Endodermal cell (in vitro differentiated cells): ENCODE results near the gene CD99. TPM values are rescaled to one million over a fixed set of nuclear protein-coding genes. Genes with fewer than 3 reads are reported as not detected.

Source experiments
- DNase-seq: peaks from one replicate; pipeline ENCODE4 v3.0.0-alpha.2; 2017
- H3K27ac ChIP-seq: 2 replicates; pipeline ENCODE4 v1.5.1; 2013; ENCODE audit warnings: mild to moderate bottlenecking, low read depth, low read length, moderate library complexity
- H3K27me3 ChIP-seq: 2 replicates; pipeline ENCODE4 v1.6.1; 2013; ENCODE audit warnings: mild to moderate bottlenecking, low read length, moderate library complexity; ENCODE audit not compliant: insufficient read depth, control insufficient read depth, poor library complexity, severe bottlenecking
- H3K36me3 ChIP-seq: 2 replicates; pipeline ENCODE4 v1.7.0; 2013; ENCODE audit warnings: mild to moderate bottlenecking, low read length, moderate library complexity; ENCODE audit not compliant: control insufficient read depth, insufficient read depth
- H3K4me1 ChIP-seq: one replicate; pipeline ENCODE4 v1.7.0; 2013; ENCODE audit warnings: low read length; ENCODE audit not compliant: control insufficient read depth, insufficient read depth
- H3K4me3 ChIP-seq: 2 replicates; pipeline ENCODE4 v1.5.1; 2013; ENCODE audit warnings: mild to moderate bottlenecking, low read length, moderate library complexity
- H3K9ac ChIP-seq: 2 replicates; pipeline ENCODE4 v1.6.1; 2013; ENCODE audit warnings: mild to moderate bottlenecking, low read length, moderate library complexity; ENCODE audit not compliant: poor library complexity, severe bottlenecking; ENCODE audit errors: extremely low read depth
- H3K9me3 ChIP-seq: 2 replicates; pipeline ENCODE4 v1.6.1; 2013; ENCODE audit warnings: mild to moderate bottlenecking, low read length, moderate library complexity; ENCODE audit not compliant: control insufficient read depth
- H3K27ac Mint-ChIP-seq: 2 replicates; pipeline ENCODE4 v1.8.0; 2020; ENCODE audit warnings: mixed read lengths
- H3K27me3 Mint-ChIP-seq: 2 replicates; pipeline ENCODE4 v1.8.0; 2021; ENCODE audit warnings: mild to moderate bottlenecking, mixed read lengths; ENCODE audit not compliant: insufficient read depth
- H3K36me3 Mint-ChIP-seq: 2 replicates; pipeline ENCODE4 v1.8.0; 2020; ENCODE audit warnings: low read depth, mixed read lengths
- H3K4me1 Mint-ChIP-seq: 2 replicates; pipeline ENCODE4 v1.8.0; 2020; ENCODE audit warnings: mixed read lengths
- H3K4me3 Mint-ChIP-seq: 2 replicates; pipeline ENCODE4 v1.8.0; 2020; ENCODE audit warnings: mild to moderate bottlenecking, moderate library complexity, mixed read lengths
- H3K9me3 Mint-ChIP-seq: 2 replicates; pipeline ENCODE4 v1.8.0; 2020; ENCODE audit warnings: mild to moderate bottlenecking, mixed read lengths
- WGBS, 2 experiments: methylation state at CpG; one replicate each; pipeline versions ENCODE4 v1.1.5 to v1.1.7; 2013; ENCODE audit warnings: missing lambda C conversion rate in 2 of 2, mixed read lengths in 1 of 2; ENCODE audit not compliant: insufficient coverage in 1 of 2, insufficient read length in 1 of 2; 5-methylcytosine and 5-hydroxymethylcytosine counted together
- total RNA-seq, 2 donors: library from RNA; stranded (reverse); fragmentation: NEBNext Ultra II Directional in 1 of 2; extraction: Animal tissue kit (Norgen Biotek cat#: 25700) in 1 of 2; gene quantifications; 2 replicates in 1 of 2; 3 replicates in 1 of 2; pipeline ENCODE4 v1.2.1, GENCODE V29; 2021
- TF ChIP-seq, protein P1 (sequence below): fragments of 200-600 bp; sonication (generic); conservative IDR thresholded peaks from 2 replicates; pipeline ENCODE4 v1.5.0; 2021; ENCODE audit warnings: antibody characterized with exemption, mild to moderate bottlenecking

The CD99 gene
- total RNA-seq, 2 donors from 2014 or later, result 314 to 397 TPM

DNA sequence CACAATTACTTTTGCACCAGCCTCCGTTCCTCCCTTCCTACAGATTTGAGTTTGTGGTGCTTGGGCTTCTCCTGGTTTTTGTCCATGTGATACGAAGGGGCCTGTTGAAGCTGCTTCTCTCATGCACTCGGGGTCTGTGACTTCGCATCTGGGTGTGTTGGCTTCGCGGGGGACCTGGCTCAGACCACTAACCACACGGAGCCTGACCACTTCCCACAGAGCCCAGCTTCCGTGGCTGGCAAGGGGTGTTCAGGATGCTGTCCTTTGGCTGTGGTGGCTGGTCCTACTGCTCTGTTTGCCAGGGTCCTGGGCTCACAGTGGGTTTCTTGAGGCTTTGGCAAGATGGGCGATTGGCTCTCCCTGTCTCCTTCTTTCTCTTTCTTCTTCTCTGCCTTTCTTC lies 41.0 kb downstream of the CD99 start:
- H3K9me3 Mint-ChIP-seq, result peaks cover 19% of the 10 kb centered on the region
- no peak overlapping the region for H3K27ac ChIP-seq
- DNase-seq, result no peak
- no peak overlapping the region for H3K9ac ChIP-seq
- H3K4me1 ChIP-seq, result no peaks in the 10 kb centered on the region
- H3K4me3 ChIP-seq, result no peak overlapping the region
- peaks cover 88% of the 10 kb centered on the region for H3K36me3 Mint-ChIP-seq
- no peaks in the 10 kb centered on the region for H3K4me1 Mint-ChIP-seq
- peaks cover 27% of the 10 kb centered on the region for H3K9me3 ChIP-seq
- no peak overlapping the region for H3K4me3 Mint-ChIP-seq
- TF ChIP-seq, protein P1, sequence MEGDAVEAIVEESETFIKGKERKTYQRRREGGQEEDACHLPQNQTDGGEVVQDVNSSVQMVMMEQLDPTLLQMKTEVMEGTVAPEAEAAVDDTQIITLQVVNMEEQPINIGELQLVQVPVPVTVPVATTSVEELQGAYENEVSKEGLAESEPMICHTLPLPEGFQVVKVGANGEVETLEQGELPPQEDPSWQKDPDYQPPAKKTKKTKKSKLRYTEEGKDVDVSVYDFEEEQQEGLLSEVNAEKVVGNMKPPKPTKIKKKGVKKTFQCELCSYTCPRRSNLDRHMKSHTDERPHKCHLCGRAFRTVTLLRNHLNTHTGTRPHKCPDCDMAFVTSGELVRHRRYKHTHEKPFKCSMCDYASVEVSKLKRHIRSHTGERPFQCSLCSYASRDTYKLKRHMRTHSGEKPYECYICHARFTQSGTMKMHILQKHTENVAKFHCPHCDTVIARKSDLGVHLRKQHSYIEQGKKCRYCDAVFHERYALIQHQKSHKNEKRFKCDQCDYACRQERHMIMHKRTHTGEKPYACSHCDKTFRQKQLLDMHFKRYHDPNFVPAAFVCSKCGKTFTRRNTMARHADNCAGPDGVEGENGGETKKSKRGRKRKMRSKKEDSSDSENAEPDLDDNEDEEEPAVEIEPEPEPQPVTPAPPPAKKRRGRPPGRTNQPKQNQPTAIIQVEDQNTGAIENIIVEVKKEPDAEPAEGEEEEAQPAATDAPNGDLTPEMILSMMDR, result no peak
- peaks cover 69% of the 10 kb centered on the region for H3K36me3 ChIP-seq
- no peaks in the 10 kb centered on the region for H3K27me3 Mint-ChIP-seq
- no peak overlapping the region for H3K27ac Mint-ChIP-seq
- WGBS, 2 experiments, result 90 to 98% methylated on average over 6 to 9 of the region's 9 CpGs
- no peaks in the 10 kb centered on the region for H3K27me3 ChIP-seq

DNA sequence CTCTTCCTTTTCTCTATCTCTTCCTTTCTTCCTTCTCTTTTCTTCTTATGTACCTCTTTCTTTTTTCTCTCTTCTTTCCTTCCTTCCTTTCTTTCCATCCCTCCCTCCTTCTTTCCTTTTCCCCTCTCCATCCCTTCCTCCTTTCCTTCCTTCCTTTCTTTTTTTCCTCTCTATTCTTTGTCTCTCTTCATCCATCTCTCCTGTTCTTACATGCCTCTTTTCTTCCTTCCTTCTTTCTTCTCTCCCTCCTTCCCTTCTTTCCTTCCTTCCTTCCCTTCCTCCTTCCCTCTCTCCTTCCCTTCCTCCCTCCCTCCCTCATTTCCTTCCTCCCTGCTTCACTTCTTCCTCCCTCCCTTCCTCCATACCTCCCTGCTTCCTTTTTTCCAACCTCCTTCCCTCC lies 41.6 kb downstream of the CD99 start:
- DNase-seq, result no peak
- no peak overlapping the region for H3K27ac ChIP-seq
- Mint-ChIP-seq H3K4me1 (no peaks in the 10 kb centered on the region), H3K4me3 (no peak overlapping the region), H3K36me3 (peaks cover 85% of the 10 kb centered on the region), H3K9me3 (peaks cover 19% of the 10 kb centered on the region), H3K27me3 (no peaks in the 10 kb centered on the region), H3K27ac (no peak overlapping the region)
- H3K4me1 ChIP-seq, result no peaks in the 10 kb centered on the region
- H3K4me3 ChIP-seq, result no peak overlapping the region
- H3K36me3 ChIP-seq, result peaks cover 64% of the 10 kb centered on the region
- no peak overlapping the region for H3K9ac ChIP-seq
- peaks cover 27% of the 10 kb centered on the region for H3K9me3 ChIP-seq
- H3K27me3 ChIP-seq, result no peaks in the 10 kb centered on the region
- TF ChIP-seq, protein P1, result no peak

DNA sequence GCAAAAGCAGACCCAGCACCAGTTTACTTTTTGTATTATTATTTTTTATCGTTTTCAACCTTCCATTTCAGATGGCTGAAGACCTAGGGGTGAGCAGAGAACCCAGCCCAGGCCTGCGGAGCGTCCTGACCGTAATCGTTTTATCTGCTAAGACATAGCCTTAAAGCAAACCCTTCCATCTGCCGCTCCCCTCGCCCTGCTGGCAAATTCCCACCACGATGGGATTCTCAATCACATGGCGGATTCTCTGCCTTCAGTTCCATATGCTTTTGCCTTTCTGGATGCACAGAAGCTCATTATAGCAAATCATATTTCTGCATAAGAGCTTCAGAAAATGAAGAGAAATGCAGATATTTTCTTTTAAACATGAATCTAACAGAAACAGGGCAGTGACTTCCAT lies 42.2 kb downstream of the CD99 start:
- peaks cover 85% of the 10 kb centered on the region for H3K36me3 Mint-ChIP-seq
- no peak overlapping the region for H3K27ac ChIP-seq
- peaks cover 19% of the 10 kb centered on the region for H3K9me3 Mint-ChIP-seq
- TF ChIP-seq, protein P1, result no peak
- H3K4me3 ChIP-seq, result no peak overlapping the region
- peak overlapping the region; percentile 64 for H3K27ac Mint-ChIP-seq
- no peaks in the 10 kb centered on the region for H3K4me1 Mint-ChIP-seq
- no peak overlapping the region for H3K4me3 Mint-ChIP-seq
- no peaks in the 10 kb centered on the region for H3K27me3 ChIP-seq
- WGBS, 2 experiments, result 92 to 99% methylated on average over 8 to 9 of the region's 9 CpGs
- H3K36me3 ChIP-seq, result peaks cover 64% of the 10 kb centered on the region
- DNase-seq, result no peak
- H3K27me3 Mint-ChIP-seq, result no peaks in the 10 kb centered on the region
- H3K9ac ChIP-seq, result no peak overlapping the region
- H3K4me1 ChIP-seq, result no peaks in the 10 kb centered on the region
- peaks cover 27% of the 10 kb centered on the region for H3K9me3 ChIP-seq
